ENCODE data around the gene TOP3A. TPM values are rescaled to one million over a fixed set of nuclear protein-coding genes. Genes with fewer than 3 reads are reported as not detected.

The TOP3A gene
- total and polyA plus RNA-seq, 2 of the 4 experiments (the other 2 are of a cell fraction) = 13.4 to 21.3 TPM

- H2BK120ac ChIP-seq (ENCODE audit: low read depth, low read length) = no peak within 1 kb of the TSS
- peak within 1 kb of the TSS; percentile 0; the same call in 1 of the 2 replicates for H3K27ac ChIP-seq (ENCODE audit: insufficient read depth, low read length)
- H3K9ac ChIP-seq (ENCODE audit: low read depth, low read length) = peak within 1 kb of the TSS; percentile 50
- H2BK5ac ChIP-seq (ENCODE audit: low read depth, low read length, poor library complexity, severe bottlenecking) = no peak within 1 kb of the TSS
- peak within 1 kb of the TSS; percentile 10; the same call in 1 of the 2 replicates for H3K14ac ChIP-seq (replicated peaks; ENCODE audit: low read depth, low read length)
- ChIA-PET CTCF (no interaction called here), POLR2A (ENCODE audit: unreplicated experiment) (no interaction called here)
- no peak within 1 kb of the TSS for H4K91ac ChIP-seq (ENCODE audit: insufficient read depth, low read depth, low read length)
- intact Hi-C loops (cut with micrococcal nuclease) (no loop called here), dilution Hi-C loops (cut with HindIII; ENCODE audit: low sequenced_read_pairs, unreplicated experiment) (no loop called here), in situ Hi-C loops (cut with MboI; ENCODE audit: low sequenced_read_pairs) (no loop called here)
- no peak within 1 kb of the TSS; the same call in 2 of the 3 replicates for H2BK15ac ChIP-seq (ENCODE audit: low read depth, low read length)
- 0 out of 2 replicates have a peak, but pooled peaks cover 2% of the 10 kb centered on the region for H3K9me1 ChIP-seq (ENCODE audit: insufficient read depth, low read length)
- H3K4me2 ChIP-seq (ENCODE audit: low read depth, low read length) = peak within 1 kb of the TSS; percentile 98
- peak within 1 kb of the TSS; percentile 68 to 82; a peak in 3 of 4 replicates for H4K8ac ChIP-seq (ENCODE audit: low read depth in 2 of 2, low read length in 2 of 2)
- peak within 1 kb of the TSS; percentile 62 for H3K4me3 ChIP-seq (ENCODE audit: insufficient read depth, low read depth, low read length)
- ATAC-seq (ENCODE audit: low read depth) (peak; percentile 100), DNase-seq (peak; percentile 77)
- no peak within 1 kb of the TSS; the same call in 1 of the 2 replicates for H3K56ac ChIP-seq (ENCODE audit: extremely low read depth, insufficient read depth, low read length)
- peak within 1 kb of the TSS; percentile 63; the same call in 1 of the 2 replicates for H3K23ac ChIP-seq (ENCODE audit: low read depth, low read length)
- 0 out of 2 replicates have a peak within 1 kb of the TSS, but pooled peaks have one; percentile 3 for H3K4ac ChIP-seq (ENCODE audit: low read depth, low read length)
- H3K4me1 ChIP-seq (ENCODE audit: control insufficient read depth, insufficient read depth, low read length) = peaks cover 3% of the 10 kb centered on the region; the same call in 1 of the 2 replicates
- peaks cover 6 to 11% of the 10 kb centered on the region in 2 experiments; a peak in 3 of 4 replicates for H3K79me1 ChIP-seq (ENCODE audit: low read depth in 1 of 2, low read length in 2 of 2)
- peak within 1 kb of the TSS; percentile 88 for H2AFZ ChIP-seq (replicated peaks; ENCODE audit: low read length, poor library complexity)
- BruUV-seq (replicated peaks) = no TSS peak
- WGBS, 2 experiments (ENCODE audit: extremely low coverage in 2 of 2, insufficient read length in 1 of 2) = 2% methylated on average over 45 of the region's 76 CpGs; no CpG with 5 or more reads in 1 of the 2 experiments
- no peaks in the 10 kb centered on the region for H4K20me1 ChIP-seq (ENCODE audit: insufficient read depth, low read length)
- H3K36me3 ChIP-seq (ENCODE audit: control insufficient read depth, insufficient read depth, low read length) = no peaks in the 10 kb centered on the region
- H3K27me3 ChIP-seq (ENCODE audit: control insufficient read depth, insufficient read depth, low read length) = no peaks in the 10 kb centered on the region
- H2BK20ac ChIP-seq (ENCODE audit: low read depth, low read length) = no peak within 1 kb of the TSS
- no peaks in the 10 kb centered on the region for H3K9me3 ChIP-seq (ENCODE audit: control insufficient read depth, insufficient read depth, low read length)
- no peak within 1 kb of the TSS for H3K18ac ChIP-seq (ENCODE audit: low read depth, low read length)
- H4K5ac ChIP-seq (ENCODE audit: low read depth, low read length) = no peak within 1 kb of the TSS
- H2AK9ac ChIP-seq (replicated peaks; ENCODE audit: low read depth, low read length, poor library complexity) = peak within 1 kb of the TSS; percentile 52
- H2AK5ac ChIP-seq (ENCODE audit: low read depth, low read length) = no peak within 1 kb of the TSS
- TF ChIP-seq ELK1 (IDR thresholded peaks at IDR 0.05; ENCODE audit: borderline replicate concordance, low read depth, low read length) (no peak), BHLHE40 (IDR thresholded peaks at IDR 0.05; ENCODE audit: low read depth, low read length) (no peak), RAD21 (IDR thresholded peaks at IDR 0.05; ENCODE audit: low read length) (no peak), RFX5 (IDR thresholded peaks at IDR 0.05; ENCODE audit: low read depth, low read length) (peak; percentile 42; the same call in 1 of the 2 replicates), POLR2A (IDR thresholded peaks at IDR 0.05; ENCODE audit: low read depth, low read length) (no peak), USF2 (IDR thresholded peaks at IDR 0.05; ENCODE audit: low read depth, low read length) (peak; percentile 82), MXI1 (IDR thresholded peaks at IDR 0.05; ENCODE audit: borderline replicate concordance, low read depth, low read length) (peak; percentile 26; the same call in 1 of the 2 replicates), RCOR1 (IDR thresholded peaks at IDR 0.05; ENCODE audit: insufficient replicate concordance, low read length) (no peak), FOS (IDR thresholded peaks at IDR 0.05; ENCODE audit: low read depth, low read length) (no peak), MAZ (IDR thresholded peaks at IDR 0.05; ENCODE audit: borderline replicate concordance, low read depth, low read length) (no peak)
- TF ChIP-seq, protein P1, sequence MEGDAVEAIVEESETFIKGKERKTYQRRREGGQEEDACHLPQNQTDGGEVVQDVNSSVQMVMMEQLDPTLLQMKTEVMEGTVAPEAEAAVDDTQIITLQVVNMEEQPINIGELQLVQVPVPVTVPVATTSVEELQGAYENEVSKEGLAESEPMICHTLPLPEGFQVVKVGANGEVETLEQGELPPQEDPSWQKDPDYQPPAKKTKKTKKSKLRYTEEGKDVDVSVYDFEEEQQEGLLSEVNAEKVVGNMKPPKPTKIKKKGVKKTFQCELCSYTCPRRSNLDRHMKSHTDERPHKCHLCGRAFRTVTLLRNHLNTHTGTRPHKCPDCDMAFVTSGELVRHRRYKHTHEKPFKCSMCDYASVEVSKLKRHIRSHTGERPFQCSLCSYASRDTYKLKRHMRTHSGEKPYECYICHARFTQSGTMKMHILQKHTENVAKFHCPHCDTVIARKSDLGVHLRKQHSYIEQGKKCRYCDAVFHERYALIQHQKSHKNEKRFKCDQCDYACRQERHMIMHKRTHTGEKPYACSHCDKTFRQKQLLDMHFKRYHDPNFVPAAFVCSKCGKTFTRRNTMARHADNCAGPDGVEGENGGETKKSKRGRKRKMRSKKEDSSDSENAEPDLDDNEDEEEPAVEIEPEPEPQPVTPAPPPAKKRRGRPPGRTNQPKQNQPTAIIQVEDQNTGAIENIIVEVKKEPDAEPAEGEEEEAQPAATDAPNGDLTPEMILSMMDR (conservative IDR thresholded peaks at IDR 0.05; ENCODE audit: low read depth, low read length) = no peak
These were observed 48.6 kb upstream of the TOP3A start, which contains the start of gene SHMT1 for GRCh38 chr17:18363101-18364049. TSS of gene SHMT1 (minus strand) at chr17:18363550. CDS start at chr17:18355981, 7,569 bp downstream.

Measured in IMR-90 (cell line).